Ramos (cell line): ENCODE results near the gene FCHSD2.

Experiments
- in situ Hi-C: fragments of 300-500 bp; cut with MboI; formaldehyde crosslinking; loops from one replicate; pipeline ENCODE4 v1.14.3; 2022; ENCODE audit warnings: low sequenced_read_pairs; ENCODE audit not compliant: unreplicated experiment

Gene FCHSD2

DNA sequence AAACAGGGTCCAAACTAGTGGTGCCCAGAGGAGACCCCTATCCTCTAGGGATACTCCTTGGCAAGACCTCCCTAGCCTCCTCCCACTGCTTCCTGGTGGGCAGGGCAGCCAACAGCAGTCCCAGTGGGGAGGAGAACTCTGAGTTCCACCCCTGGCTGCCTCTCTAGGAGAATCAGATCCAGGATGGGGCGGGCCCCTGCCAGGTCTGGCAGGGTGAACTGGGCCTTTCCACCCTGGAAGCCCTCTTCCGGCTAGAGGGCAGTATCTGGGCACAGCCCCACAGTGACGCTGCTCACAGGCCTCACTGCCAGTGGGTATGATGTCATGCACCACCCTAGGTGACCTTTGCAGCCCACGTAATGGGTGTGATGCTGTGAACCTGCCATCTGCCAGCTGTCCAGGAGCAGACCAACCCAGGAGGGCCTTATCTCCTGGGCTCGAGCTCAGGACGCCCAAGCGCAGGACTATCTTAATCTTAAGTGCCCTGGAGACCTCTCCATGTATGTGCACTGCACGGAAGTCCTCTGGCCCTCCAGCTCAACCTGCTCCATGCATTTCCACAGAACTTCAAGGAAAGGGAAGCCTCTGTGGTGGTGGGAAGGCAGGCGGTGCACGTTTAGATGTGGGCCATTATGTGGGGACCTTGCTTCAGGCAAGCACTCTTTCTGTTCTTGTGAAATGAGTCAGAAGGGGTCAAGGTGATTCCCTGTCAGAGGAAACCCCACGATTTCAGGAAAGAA lies 31.8 kb upstream of the FCHSD2 start:
- in situ Hi-C loops: no loop called here

DNA sequence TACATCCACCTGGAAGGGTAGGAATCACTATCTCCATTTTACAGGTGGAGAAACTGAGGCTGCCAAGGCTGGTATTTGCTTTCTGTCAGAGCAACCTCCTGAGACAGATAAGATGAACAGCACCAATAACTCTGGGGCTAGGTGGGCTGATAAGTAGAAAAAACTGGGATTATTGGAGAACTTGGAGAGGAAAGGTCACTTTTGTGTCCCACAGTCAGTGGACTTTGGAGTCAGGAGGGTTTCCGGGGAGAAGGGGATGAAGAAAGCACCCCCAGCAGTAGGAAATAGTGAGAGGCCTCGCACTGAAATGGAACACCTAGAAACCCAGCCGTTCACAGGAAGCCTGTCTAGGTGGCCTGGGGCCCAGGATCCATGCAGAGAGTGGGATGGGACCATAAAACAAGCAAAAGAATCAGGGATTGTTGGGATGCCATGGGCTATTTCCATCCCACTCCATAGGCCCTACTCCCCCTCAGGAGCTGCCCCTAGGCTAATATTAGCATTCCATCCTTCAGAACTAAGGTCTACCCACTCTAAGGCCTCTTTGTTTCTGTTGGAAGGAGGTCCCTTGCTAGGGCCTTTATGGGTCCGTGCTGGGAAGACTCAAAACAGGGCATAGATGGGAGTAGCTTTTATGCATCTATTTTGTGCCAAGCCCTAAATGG lies 31.0 kb upstream of the FCHSD2 start:
- in situ Hi-C loops: no loop called here

DNA sequence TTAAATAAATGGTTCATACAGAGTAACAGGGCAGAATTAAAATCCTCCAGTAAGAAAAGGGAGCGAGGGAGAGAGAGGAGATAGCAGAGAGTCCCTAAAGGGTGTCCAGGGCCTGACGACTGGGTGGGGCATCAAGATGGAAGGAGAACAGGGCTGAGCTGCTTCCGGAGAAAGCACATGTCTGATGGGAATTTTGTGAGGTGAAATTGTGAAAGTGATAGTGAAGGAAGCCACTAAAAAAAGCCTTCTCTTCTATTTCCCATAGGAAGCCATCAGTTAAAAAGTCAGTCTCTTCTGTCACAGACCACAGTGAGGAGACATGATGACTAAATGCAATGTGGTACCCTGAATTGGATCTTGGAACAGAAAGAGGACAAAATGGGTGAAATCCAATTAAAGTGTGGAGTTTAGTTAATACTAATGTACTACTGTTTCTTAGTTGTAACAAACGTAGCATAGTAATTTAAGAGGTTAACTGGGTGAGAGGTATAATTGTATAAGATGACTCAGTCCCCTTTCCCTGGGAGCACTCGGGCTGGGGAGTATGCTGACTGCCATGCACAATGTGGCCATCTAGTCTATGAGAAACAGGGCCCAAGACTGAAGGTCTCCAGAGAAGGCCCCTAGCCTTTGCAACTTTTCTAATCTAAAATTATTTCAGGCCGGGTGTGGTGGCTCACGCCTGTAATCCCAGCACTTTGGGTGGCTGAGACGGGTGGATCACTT lies 29.5 kb upstream of the FCHSD2 start:
- in situ Hi-C loops: no loop called here

DNA sequence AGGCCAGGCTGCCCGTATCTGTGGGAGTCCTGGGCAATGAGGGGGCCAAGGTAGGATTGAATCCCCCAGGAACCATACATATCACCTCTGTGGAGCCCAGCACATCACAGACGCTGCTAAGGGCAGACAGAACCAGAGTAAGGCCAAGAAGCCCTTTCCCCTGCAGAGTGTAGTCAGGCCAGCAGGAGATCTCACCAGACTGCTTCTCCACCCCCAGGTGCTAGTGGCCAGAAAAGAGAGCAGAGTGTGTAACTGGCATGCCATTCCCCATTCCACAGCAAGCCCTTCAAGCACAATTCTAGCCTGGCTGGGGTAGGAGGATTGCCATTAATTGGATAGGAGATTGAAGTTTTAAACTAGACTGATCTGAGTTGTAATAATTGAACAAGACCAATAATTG lies 28.0 kb upstream of the FCHSD2 start:
- in situ Hi-C loops: no loop called here

DNA sequence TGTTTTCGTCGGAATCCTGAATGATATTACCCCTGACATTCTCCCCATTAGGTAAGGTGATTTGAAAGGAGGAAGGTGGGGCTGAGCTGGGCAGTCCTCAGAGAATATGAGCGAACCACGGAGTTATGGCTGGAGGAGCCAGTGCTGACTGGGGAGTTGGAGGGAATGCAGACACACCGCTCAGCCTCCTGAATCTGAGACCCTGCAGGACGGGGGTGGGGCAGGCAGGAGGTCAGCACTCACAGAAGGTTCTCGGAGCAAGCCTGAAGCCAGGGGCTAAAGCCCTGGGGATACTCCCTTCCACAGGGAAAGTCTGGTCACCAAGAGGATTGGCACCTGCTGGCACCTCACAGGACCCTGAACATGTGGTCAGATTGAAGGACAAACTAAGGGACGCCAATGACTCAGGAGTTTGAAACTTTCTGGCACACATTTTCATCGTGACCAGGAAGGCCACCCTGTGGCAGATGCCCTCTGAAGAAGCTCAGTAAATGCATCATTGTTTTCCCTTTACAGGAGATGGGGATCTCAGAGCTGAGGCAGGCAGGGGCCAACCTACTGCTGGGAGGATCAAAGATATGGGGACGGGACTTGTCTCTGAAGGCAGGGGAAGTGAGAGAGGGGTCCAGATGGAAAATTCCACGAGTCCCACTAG lies 26.9 kb upstream of the FCHSD2 start:
- in situ Hi-C loops: no loop called here

DNA sequence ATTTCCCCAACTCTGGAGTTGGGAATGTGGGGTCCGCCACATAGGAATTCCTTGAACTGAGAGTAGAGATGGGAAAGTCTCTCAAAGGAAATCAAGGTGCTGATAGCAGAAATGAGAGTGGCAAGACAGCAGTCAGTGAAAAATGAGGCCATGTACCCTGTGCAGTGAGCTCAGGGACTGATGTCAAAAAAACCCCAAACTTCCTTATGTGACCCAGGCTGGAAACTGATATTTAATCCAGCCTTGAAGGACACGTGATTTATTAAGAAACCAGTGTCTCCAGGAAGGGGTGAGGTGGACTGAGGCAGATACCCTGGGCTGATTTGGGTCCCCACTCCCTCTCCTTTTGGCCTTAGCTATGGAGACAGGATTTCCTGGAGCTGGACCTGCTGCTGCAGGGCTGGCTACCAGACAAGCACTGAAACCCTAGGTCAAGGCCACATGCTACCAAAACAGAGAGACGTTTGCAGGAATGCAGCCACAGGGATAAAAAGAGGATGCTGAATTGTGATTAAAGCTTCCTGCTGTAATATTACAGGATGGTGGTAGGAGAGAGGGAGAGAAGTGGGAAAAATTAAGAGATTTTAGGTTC lies 25.3 kb upstream of the FCHSD2 start:
- in situ Hi-C loops: no loop called here

DNA sequence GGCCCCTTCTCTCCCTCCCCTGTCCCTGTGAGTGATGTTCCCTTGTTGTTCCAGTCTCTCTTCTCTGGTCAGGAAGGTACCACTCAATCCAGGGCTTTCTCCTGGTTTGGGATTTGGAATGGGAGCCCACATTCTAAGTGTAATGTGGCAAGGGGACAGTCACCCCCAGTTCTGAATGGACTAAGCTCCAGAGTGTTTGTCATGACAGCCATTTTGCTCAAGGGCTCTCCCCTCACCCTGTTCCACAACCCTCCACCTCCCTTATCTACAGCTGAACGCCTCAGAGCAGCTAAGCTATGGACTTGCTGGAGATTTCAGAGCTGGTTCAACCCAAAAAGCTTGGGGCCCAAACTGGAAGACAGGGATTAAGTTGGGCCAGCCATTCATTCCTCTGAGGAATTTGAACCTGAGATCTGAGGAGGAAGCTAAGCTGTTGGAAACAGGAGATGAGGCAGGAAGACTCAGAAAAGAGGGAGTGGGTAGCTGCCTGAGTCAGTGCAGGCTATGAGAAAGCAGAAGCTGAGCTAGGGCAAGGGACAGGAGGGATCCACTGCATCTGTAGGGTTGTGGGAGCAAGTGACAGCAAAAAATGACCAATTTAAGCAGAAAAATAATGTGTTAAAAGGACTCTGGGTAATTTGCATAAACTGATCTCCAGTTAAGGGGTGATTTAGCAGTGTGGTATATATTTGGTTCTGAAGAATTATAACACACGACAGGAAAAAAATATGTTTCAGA lies 22.9 kb upstream of the FCHSD2 start:
- in situ Hi-C loops: no loop called here

DNA sequence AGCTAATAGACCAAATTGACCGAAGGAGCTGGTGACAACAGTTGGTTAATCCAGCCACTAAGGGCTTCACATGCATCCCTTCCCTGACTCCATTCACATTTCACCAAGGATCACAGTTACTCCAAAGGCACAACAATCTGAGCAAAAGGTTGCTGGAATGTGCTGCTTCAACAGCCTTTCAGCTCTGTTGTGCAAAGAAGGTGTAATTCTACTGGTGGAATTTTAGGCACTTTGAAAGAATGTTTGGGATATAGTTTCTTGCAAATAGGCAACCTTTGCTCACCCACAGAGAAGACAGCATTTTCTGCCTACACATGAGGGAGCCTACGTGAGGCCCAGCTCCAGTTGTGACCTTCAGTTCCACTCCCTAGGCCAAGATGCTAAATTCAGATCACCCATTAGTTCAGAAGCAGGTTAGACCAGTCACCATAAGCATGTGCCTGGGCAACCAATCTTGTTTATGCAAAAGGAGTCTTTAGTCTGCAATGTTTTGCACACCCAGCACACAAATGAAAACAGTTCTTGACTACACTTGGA lies 21.6 kb upstream of the FCHSD2 start:
- in situ Hi-C loops: no loop called here

DNA sequence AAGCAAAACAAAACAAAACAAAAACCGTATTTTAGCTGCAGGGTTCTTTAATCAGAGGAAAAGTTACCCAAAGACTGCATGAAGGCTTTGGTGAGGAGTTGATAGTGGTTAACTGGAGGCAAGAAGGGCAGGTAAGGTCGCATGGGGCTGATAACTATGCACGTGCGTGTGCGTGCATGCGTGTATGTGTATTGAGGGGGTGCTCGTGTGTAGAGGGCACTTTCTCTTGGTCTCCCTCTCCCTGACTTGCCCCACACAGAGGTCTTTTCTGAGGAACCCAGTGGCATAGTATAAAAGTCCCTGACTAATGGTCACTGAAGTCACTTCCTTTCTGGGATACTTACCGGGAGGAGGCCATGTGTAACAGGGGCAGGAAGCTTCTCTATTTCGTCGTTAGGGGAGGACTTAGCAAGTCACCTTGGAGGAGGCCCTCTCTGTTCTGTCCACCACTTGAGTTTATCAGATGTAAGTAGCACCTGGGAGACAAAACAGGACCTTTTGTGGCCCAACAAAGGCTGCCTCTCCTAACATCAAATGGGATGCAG lies 20.1 kb upstream of the FCHSD2 start:
- in situ Hi-C loops: no loop called here

DNA sequence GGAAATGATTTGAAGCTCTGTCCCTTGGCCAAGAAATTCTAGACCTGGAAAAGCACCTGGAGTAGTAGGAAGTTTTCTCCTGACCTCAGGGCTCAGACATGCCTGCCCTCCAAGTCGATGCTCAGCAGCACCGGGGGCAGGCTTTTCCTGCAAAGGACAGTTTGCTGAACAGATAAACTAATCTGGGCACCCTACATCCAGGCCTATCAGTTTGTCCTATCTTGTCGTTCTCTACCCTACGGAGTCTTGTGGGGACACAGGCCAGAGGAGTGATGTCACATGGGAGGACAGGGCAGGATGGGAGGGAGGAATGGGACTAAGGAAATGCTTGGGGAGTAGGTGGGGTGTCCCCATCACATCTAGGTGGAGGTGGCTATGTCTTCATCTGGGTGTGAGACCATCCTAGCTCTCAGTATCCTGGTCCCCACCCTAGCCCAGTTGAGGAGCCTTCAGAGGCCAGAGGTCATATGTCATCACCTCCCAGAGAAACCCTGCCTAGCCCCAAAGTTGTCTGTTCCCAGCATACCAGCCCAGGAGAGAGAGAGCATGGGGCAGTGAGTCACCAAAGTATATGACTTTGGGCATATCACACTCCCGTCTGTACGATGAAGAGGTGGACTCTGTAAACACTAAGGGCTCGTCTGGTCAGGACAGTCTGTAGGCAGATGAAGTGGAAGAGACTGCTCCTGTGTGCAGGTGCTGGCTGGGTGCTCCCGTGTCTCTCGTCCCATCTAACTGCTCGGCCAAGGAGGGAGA lies 18.1 kb upstream of the FCHSD2 start:
- in situ Hi-C loops: no loop called here

DNA sequence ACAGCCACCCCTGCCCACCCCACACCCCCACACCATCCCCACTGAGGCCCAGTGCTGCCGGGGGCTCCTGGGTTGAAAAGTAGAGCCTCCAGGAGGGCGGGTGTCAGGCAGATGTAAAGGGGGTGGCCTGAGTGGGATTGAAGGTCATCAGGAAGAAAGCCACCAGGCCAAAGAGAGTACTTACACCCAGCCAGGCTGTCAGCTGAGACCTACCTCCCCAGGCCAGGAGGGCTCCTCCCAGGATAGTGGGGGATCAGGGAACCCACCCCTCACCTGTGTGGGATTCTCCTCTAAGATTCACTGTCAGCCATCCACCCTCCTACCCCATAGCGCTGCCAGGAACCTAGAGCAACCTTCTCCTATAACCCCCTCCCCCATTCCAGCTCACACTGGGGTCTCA lies 17.2 kb upstream of the FCHSD2 start:
- in situ Hi-C loops: loop anchor here (10.0 kb wide), 1 partner anchor 424 kb away; no protein-coding TSS in a partner anchor

DNA sequence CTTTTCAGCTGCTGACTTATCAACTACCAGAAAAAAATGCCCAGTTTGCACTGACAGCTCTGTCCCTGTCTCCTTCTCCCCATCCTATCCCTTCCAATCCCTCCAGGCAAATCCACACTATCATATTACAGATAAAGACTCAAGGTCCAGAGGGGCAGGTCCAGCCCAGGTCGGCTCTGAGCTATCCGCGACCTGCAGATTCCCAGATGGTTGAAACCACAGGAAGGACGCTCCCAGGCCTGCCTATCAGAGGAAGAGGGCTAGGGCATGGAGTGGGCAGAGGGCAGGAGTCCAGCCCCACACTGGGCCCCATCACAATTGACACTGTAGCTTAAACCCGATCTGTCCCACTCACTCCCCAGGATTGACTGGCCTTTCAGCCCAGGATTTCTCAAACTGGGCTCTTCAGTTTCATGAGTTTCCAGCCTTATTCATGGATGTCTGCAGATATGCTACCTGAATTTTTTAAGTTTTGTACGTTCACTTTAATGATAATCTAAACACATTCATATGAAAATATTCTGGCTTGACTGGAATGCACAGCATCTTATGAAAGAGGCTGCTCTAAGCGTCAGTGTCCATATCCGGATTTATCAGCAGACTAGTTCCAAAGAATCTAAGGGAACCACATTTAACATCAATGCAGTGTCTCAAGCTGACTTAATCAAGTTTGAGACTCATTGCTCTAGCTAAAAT lies 16.4 kb upstream of the FCHSD2 start:
- in situ Hi-C loops: loop anchor here (10.0 kb wide), 1 partner anchor 424 kb away; no protein-coding TSS in a partner anchor

DNA sequence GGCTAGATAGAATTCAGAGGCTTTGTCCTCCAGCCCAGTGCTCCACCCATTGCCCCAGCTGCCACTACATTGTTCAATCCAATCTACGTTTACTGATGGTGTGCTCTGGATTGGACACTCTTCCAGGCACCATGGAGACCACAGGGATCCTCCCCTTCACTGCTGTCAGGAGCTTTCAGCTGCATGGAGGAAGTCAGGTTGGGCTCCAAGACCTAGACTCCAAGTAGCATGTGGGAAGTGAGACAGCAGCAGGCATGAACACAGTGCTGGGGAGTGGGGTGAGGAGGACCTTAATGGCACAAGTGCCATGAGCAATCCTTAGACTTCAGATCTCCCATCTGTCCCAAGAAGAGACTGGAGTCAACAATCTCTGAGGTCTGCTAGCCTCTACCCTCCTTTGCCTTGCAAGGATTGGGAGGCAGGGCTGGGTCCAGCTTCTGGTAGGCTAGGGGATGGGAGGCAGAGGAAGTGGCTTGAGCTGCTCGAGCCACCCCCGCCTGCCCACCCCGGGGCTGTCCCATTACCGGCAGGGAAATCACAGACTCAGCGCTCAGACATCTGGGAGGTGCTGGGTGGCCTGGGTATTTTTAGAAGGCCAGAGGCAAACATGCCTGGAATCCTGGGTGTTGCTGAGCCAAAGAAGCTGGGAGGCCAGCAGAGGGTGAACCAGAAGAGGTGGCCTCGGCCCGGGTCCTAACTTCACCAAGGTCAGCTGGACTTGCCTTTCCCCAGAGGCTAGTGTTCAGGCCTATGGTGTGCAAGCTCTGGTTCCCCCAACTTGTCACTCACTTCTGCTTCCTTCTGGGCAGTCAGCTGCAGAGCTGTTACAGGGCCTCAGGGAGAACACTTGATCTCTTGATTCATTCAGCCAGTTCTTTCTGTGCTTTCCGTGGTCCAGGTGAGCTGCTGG lies 15.2 kb upstream of the FCHSD2 start:
- in situ Hi-C loops: loop anchor here (10.0 kb wide), 1 partner anchor 423 kb away; no protein-coding TSS in a partner anchor

DNA sequence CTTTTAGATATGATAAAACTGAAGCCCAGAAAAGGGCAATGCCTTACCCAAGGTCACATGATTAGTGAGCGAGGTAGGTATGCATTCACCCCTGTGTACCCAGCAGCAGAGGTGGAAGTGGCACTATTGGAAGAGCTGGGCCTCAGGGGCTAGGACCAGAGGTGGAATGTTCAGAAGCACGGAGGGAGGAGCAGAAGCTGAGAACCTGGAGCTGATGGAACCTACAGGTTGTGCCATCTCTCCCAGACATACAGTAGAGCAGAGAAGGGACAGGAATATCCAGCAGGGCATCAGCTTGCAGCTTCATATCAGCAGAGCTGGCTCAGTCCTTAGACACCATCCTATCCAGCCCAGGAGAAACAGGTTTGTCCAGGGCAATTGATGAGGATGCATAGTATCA lies 14.6 kb upstream of the FCHSD2 start:
- in situ Hi-C loops: loop anchor here (10.0 kb wide), 1 partner anchor 422 kb away; no protein-coding TSS in a partner anchor

DNA sequence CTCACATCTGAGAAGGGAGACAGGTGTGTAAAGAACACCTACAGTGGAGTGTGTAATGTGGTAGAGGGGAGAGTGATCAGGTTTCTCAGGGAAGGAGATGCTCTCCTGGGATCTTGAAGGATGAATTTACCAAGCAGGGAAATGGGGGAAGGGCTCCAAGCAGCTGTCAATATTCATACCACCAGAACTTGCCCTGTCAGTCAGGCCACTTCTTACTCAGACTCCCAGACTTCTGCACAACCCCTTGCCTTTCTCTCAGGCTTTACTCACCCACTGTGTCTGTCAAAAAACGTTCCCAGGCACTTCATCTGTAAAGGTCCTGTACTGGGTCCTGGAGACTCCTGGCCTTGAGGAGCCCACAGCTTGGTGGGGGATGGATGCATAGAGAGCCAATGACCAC lies 14.0 kb upstream of the FCHSD2 start:
- in situ Hi-C loops: loop anchor here (10.0 kb wide), 1 partner anchor 421 kb away; no protein-coding TSS in a partner anchor

DNA sequence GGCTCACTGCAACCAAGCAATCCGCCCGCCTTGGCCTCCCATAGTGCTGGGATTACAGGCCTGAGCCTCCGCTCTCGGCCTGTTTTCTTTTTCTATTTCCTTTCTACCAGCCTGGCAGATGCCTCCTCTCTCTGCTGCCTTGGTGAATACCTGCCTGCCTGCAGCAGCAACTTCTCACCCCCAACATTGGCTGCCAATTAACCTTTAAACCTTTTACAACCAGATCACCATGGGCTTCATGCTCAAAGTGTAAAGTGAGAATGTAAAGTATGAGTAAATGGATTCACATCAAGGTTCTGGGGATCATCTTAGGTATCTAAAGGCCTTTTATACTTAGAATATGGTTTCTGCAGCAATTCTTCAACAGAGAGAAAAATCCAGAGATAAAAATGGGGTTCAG lies 13.0 kb upstream of the FCHSD2 start:
- in situ Hi-C loops: loop anchor here (10.0 kb wide), 1 partner anchor 420 kb away; no protein-coding TSS in a partner anchor
